ENCODE data around the gene NBAS. TPM values are rescaled to one million over a fixed set of nuclear protein-coding genes. Genes with fewer than 3 reads are reported as not detected.

NBAS gene
- total RNA-seq, 1 donor from 2014 or later, result 57.6 TPM

- H3K4me1 ChIP-seq (ENCODE audit: insufficient read depth, low read length), result no peaks in the 10 kb centered on the region
- H3K4me3 ChIP-seq (ENCODE audit: insufficient read depth, low read depth, low read length), result no peak overlapping the region
- H3K36me3 Mint-ChIP-seq (ENCODE audit: low read depth, unreplicated experiment), result peaks cover 3% of the 10 kb centered on the region
- no peaks in the 10 kb centered on the region for H3K4me1 Mint-ChIP-seq (ENCODE audit: low read depth, unreplicated experiment)
- H3K36me3 ChIP-seq (ENCODE audit: insufficient read depth, low read length), result no peaks in the 10 kb centered on the region
- no peak overlapping the region for H3K27ac Mint-ChIP-seq (ENCODE audit: unreplicated experiment)
- TF ChIP-seq, protein P1, sequence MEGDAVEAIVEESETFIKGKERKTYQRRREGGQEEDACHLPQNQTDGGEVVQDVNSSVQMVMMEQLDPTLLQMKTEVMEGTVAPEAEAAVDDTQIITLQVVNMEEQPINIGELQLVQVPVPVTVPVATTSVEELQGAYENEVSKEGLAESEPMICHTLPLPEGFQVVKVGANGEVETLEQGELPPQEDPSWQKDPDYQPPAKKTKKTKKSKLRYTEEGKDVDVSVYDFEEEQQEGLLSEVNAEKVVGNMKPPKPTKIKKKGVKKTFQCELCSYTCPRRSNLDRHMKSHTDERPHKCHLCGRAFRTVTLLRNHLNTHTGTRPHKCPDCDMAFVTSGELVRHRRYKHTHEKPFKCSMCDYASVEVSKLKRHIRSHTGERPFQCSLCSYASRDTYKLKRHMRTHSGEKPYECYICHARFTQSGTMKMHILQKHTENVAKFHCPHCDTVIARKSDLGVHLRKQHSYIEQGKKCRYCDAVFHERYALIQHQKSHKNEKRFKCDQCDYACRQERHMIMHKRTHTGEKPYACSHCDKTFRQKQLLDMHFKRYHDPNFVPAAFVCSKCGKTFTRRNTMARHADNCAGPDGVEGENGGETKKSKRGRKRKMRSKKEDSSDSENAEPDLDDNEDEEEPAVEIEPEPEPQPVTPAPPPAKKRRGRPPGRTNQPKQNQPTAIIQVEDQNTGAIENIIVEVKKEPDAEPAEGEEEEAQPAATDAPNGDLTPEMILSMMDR (IDR thresholded peaks at IDR 0.05; ENCODE audit: insufficient read depth, low read depth, low read length), result no peak
- no peak for TF ChIP-seq EZH2 (IDR thresholded peaks at IDR 0.05; ENCODE audit: insufficient read depth, low read length)
- no peak overlapping the region for H3K9ac ChIP-seq (ENCODE audit: low read length)
- H3K27me3 ChIP-seq (ENCODE audit: insufficient read depth, low read length), result no peaks in the 10 kb centered on the region
- no peak overlapping the region for H3K4me2 ChIP-seq (ENCODE audit: low read length)
- no peak for FAIRE-seq
- no peaks in the 10 kb centered on the region for H3K9me3 ChIP-seq (ENCODE audit: insufficient read depth, low read depth, low read length)
- no peaks in the 10 kb centered on the region for H3K79me2 ChIP-seq (ENCODE audit: insufficient read depth, low read length)
- H3K27ac ChIP-seq (ENCODE audit: low read depth, low read length), result no peak overlapping the region
- no peak for DNase-seq (ENCODE audit: low read depth)
- no peak overlapping the region for H2AFZ ChIP-seq (ENCODE audit: low read depth, low read length)
- no peaks in the 10 kb centered on the region for H3K9me3 Mint-ChIP-seq (ENCODE audit: unreplicated experiment)
- H4K20me1 ChIP-seq (ENCODE audit: insufficient read depth, low read length), result no peaks in the 10 kb centered on the region
- no peak overlapping the region for H3K4me3 Mint-ChIP-seq (ENCODE audit: unreplicated experiment)
- H3K27me3 Mint-ChIP-seq (ENCODE audit: low read depth, unreplicated experiment), result no peaks in the 10 kb centered on the region
Measured at GRCh38 chr2:15400240-15400826, 160.8 kb downstream of the NBAS start.

GRCh38 chr2:15399241-15399640 lies 161.9 kb downstream of the NBAS start:
- TF ChIP-seq, protein P1 (IDR thresholded peaks at IDR 0.05; ENCODE audit: insufficient read depth, low read depth, low read length), result no peak
- no peak for TF ChIP-seq EZH2 (IDR thresholded peaks at IDR 0.05; ENCODE audit: insufficient read depth, low read length)
- Mint-ChIP-seq H3K9me3 (ENCODE audit: unreplicated experiment) (no peaks in the 10 kb centered on the region), H3K27me3 (ENCODE audit: low read depth, unreplicated experiment) (no peaks in the 10 kb centered on the region), H3K4me1 (ENCODE audit: low read depth, unreplicated experiment) (no peaks in the 10 kb centered on the region), H3K36me3 (ENCODE audit: low read depth, unreplicated experiment) (peaks cover 3% of the 10 kb centered on the region), H3K4me3 (ENCODE audit: unreplicated experiment) (no peak overlapping the region), H3K27ac (ENCODE audit: unreplicated experiment) (no peak overlapping the region)
- no peak for FAIRE-seq
- Histone ChIP-seq H2AFZ (ENCODE audit: low read depth, low read length) (no peak overlapping the region), H3K4me2 (ENCODE audit: low read length) (no peak overlapping the region), H3K4me1 (ENCODE audit: insufficient read depth, low read length) (no peaks in the 10 kb centered on the region), H3K4me3 (ENCODE audit: insufficient read depth, low read depth, low read length) (no peak overlapping the region), H3K27me3 (ENCODE audit: insufficient read depth, low read length) (no peaks in the 10 kb centered on the region), H3K36me3 (ENCODE audit: insufficient read depth, low read length) (no peaks in the 10 kb centered on the region), H3K27ac (ENCODE audit: low read depth, low read length) (no peak overlapping the region), H3K9ac (ENCODE audit: low read length) (no peak overlapping the region), H4K20me1 (ENCODE audit: insufficient read depth, low read length) (no peaks in the 10 kb centered on the region), H3K9me3 (ENCODE audit: insufficient read depth, low read depth, low read length) (no peaks in the 10 kb centered on the region), H3K79me2 (ENCODE audit: insufficient read depth, low read length) (no peaks in the 10 kb centered on the region)
- no peak for DNase-seq (ENCODE audit: low read depth)

GRCh38 chr2:15391751-15392150 lies 169.4 kb downstream of the NBAS start:
- Histone ChIP-seq H3K9me3 (ENCODE audit: insufficient read depth, low read depth, low read length) (no peaks in the 10 kb centered on the region), H4K20me1 (ENCODE audit: insufficient read depth, low read length) (no peaks in the 10 kb centered on the region), H3K27ac (ENCODE audit: low read depth, low read length) (no peak overlapping the region), H2AFZ (ENCODE audit: low read depth, low read length) (no peak overlapping the region), H3K27me3 (ENCODE audit: insufficient read depth, low read length) (no peaks in the 10 kb centered on the region), H3K36me3 (ENCODE audit: insufficient read depth, low read length) (peaks cover 7% of the 10 kb centered on the region), H3K79me2 (ENCODE audit: insufficient read depth, low read length) (no peaks in the 10 kb centered on the region), H3K4me1 (ENCODE audit: insufficient read depth, low read length) (no peaks in the 10 kb centered on the region), H3K9ac (ENCODE audit: low read length) (no peak overlapping the region), H3K4me2 (ENCODE audit: low read length) (no peak overlapping the region), H3K4me3 (ENCODE audit: insufficient read depth, low read depth, low read length) (no peak overlapping the region)
- Mint-ChIP-seq H3K9me3 (ENCODE audit: unreplicated experiment) (no peaks in the 10 kb centered on the region), H3K4me3 (ENCODE audit: unreplicated experiment) (no peak overlapping the region), H3K27ac (ENCODE audit: unreplicated experiment) (no peak overlapping the region), H3K4me1 (ENCODE audit: low read depth, unreplicated experiment) (peaks cover 14% of the 10 kb centered on the region), H3K27me3 (ENCODE audit: low read depth, unreplicated experiment) (no peaks in the 10 kb centered on the region), H3K36me3 (ENCODE audit: low read depth, unreplicated experiment) (peaks cover 6% of the 10 kb centered on the region)
- TF ChIP-seq EZH2 (IDR thresholded peaks at IDR 0.05; ENCODE audit: insufficient read depth, low read length), result no peak
- TF ChIP-seq, protein P1 (IDR thresholded peaks at IDR 0.05; ENCODE audit: insufficient read depth, low read depth, low read length), result no peak
- no peak for FAIRE-seq
- no peak for DNase-seq (ENCODE audit: low read depth)

All from astrocyte (in vitro differentiated cells and primary cell).